HepG2 (cell line): ENCODE measurements around the gene ZNF75A. TPM values are rescaled to one million over a fixed set of nuclear protein-coding genes. Genes with fewer than 3 reads are reported as not detected.

Experiments used
- ADNP ChIP-seq: sonication (generic); formaldehyde crosslinking; IDR thresholded peaks from 2 replicates; pipeline ENCODE4 v1.4.0; 2020; ENCODE audit warnings: missing genetic modification reagents
- DNMT3B ChIP-seq: conservative IDR thresholded peaks from 2 replicates; pipeline ENCODE4 v1.6.1; 2016; ENCODE audit warnings: missing biosample characterization, control low read depth
- E2F1 ChIP-seq: sonication (generic); formaldehyde crosslinking; IDR thresholded peaks from 2 replicates; pipeline ENCODE4 v1.5.0; 2020; ENCODE audit warnings: missing genetic modification reagents
- E2F5 ChIP-seq: sonication (generic); formaldehyde crosslinking; conservative IDR thresholded peaks from 2 replicates; pipeline ENCODE4 v1.4.0; 2020; ENCODE audit warnings: missing genetic modification reagents
- HNRNPUL1 ChIP-seq: fragments of 200-400 bp; formaldehyde crosslinking; IDR thresholded peaks from 2 replicates; pipeline ENCODE4 v1.6.1; 2017; ENCODE audit warnings: low read depth, mild to moderate bottlenecking, low read length, moderate library complexity
- HOXA3 ChIP-seq: sonication (generic); formaldehyde crosslinking; IDR thresholded peaks from 2 replicates; pipeline ENCODE4 v1.5.0; 2020; ENCODE audit warnings: missing genetic modification reagents
- KAT2B ChIP-seq: fragments of 150-350 bp; IDR thresholded peaks from 2 replicates; pipeline ENCODE4 v1.6.1; 2014; ENCODE audit warnings: low read depth, low read length, borderline replicate concordance
- MYPOP ChIP-seq: sonication (generic); formaldehyde crosslinking; IDR thresholded peaks from 2 replicates; pipeline ENCODE4 v1.8.1; 2023; ENCODE audit warnings: mild to moderate bottlenecking, moderate library complexity, missing genetic modification reagents
- NBN ChIP-seq: fragments of 450-650 bp; conservative IDR thresholded peaks from 2 replicates; pipeline ENCODE4 v1.6.1; 2017
- NFIC ChIP-seq: IDR thresholded peaks from 2 replicates; pipeline ENCODE4 v1.6.1; 2012; ENCODE audit warnings: mild to moderate bottlenecking, low read length, inconsistent platforms
- NFRKB ChIP-seq: fragments of 450-650 bp; IDR thresholded peaks from 2 replicates; pipeline ENCODE4 v1.6.1; 2017
- POGK ChIP-seq: sonication (generic); formaldehyde crosslinking; conservative IDR thresholded peaks from 2 replicates; pipeline ENCODE4 v1.8.0; 2022; ENCODE audit warnings: mild to moderate bottlenecking, moderate library complexity, missing genetic modification reagents
- PRDM4 ChIP-seq: sonication (generic); formaldehyde crosslinking; IDR thresholded peaks from 2 replicates; pipeline ENCODE4 v1.9.0; 2021; ENCODE audit warnings: missing genetic modification reagents, borderline replicate concordance
- U2AF1 ChIP-seq: fragments of 200-400 bp; formaldehyde crosslinking; optimal IDR thresholded peaks from 2 replicates; pipeline ENCODE3; 2017; ENCODE audit warnings: mild to moderate bottlenecking, low read depth, low read length
- YEATS2 ChIP-seq: sonication (generic); formaldehyde crosslinking; IDR thresholded peaks from 2 replicates; pipeline ENCODE4 v1.4.0; 2020; ENCODE audit warnings: missing genetic modification reagents, borderline replicate concordance
- ZFP62 ChIP-seq: sonication (generic); formaldehyde crosslinking; IDR thresholded peaks from 2 replicates; pipeline ENCODE4 v1.4.0; 2020; ENCODE audit warnings: missing genetic modification reagents
- ZMYM4 ChIP-seq: sonication (generic); formaldehyde crosslinking; IDR thresholded peaks from 2 replicates; pipeline ENCODE4 v1.8.1; 2023; ENCODE audit warnings: mild to moderate bottlenecking, missing genetic modification reagents
- ZNF124 ChIP-seq: sonication (generic); formaldehyde crosslinking; IDR thresholded peaks from 2 replicates; pipeline ENCODE4 v1.4.0; 2020; ENCODE audit warnings: missing genetic modification reagents
- ZNF256 ChIP-seq: sonication (generic); formaldehyde crosslinking; conservative IDR thresholded peaks from 2 replicates; pipeline ENCODE4 v1.4.0; 2020; ENCODE audit warnings: missing genetic modification reagents
- ZNF558 ChIP-seq: sonication (generic); formaldehyde crosslinking; IDR thresholded peaks from 2 replicates; pipeline ENCODE4 v1.9.0; 2022; ENCODE audit warnings: mild to moderate bottlenecking, missing genetic modification reagents, borderline replicate concordance
- ZNF616 ChIP-seq: sonication (generic); formaldehyde crosslinking; IDR thresholded peaks from 2 replicates; pipeline ENCODE4 v1.5.0; 2020; ENCODE audit warnings: low read depth, mild to moderate bottlenecking, missing genetic modification reagents
- ZNF784 ChIP-seq: sonication (generic); formaldehyde crosslinking; IDR thresholded peaks from 2 replicates; pipeline ENCODE4 v1.5.1; 2020; ENCODE audit warnings: missing genetic modification reagents, mild to moderate bottlenecking, borderline replicate concordance
- polyA plus RNA-seq, 8 experiments: library from polyadenylated mRNA; depleted of rRNA in 3 of 8; stranded (reverse) in 7 of 8; unstranded in 1 of 8; fragments of >200 nt; fragmentation: Illumina TruSeq in 4 of 8; extraction: Trizol in 4 of 8; gene quantifications; 2 replicates each; pipeline versions ENCODE4 v1.2.1 to v1.2.3, GENCODE V29; 2011 to 2016; ENCODE audit warnings: low read depth in 4 of 8, missing spikeins in 1 of 8, mixed read lengths in 1 of 8; ENCODE audit not compliant: insufficient read depth in 1 of 8
- total RNA-seq, 5 experiments: library from RNA; depleted of rRNA; stranded (reverse); fragments of >200 nt; fragmentation: Illumina TruSeq; extraction: Trizol; gene quantifications; 2 replicates each; pipeline ENCODE4 v1.2.3, GENCODE V29; 2016; ENCODE audit warnings: low read depth in 1 of 5

ZNF75A gene
- total and polyA plus RNA-seq, 2 of the 13 experiments (the other 11 are each of a cell fraction or from before 2014, with no cell fraction given): 1.4 to 2.1 TPM

GRCh38 chr16:3282730-3283542 is 22.4 kb upstream of the ZNF75A start, which contains the start of gene ZNF263 (continued):
- TF ChIP-seq PRDM4 (CRISPR knock-in tag) (no peak), HOXA3 (peak; percentile 63; the same call in 1 of the 2 replicates), POGK (CRISPR knock-in tag) (peak; percentile 39; the same call in 1 of the 2 replicates), E2F1 (CRISPR knock-in tag) (peak; percentile 64; the same call in 1 of the 2 replicates), ZNF784 (CRISPR knock-in tag) (no peak), KAT2B (no peak), ADNP (CRISPR knock-in tag) (no peak), ZFP62 (no peak), ZNF256 (0 out of 2 replicates have a peak, but pooled peaks have one; percentile 50), E2F5 (CRISPR knock-in tag) (no peak), YEATS2 (peak; percentile 90), ZNF616 (CRISPR knock-in tag) (no peak), U2AF1 (no peak), NBN (no peak), DNMT3B (CRISPR knock-in tag) (no peak; the same call in 1 of the 2 replicates), NFRKB (no peak), ZNF124 (no peak; the same call in 1 of the 2 replicates), ZNF558 (CRISPR knock-in tag) (no peak; the same call in 1 of the 2 replicates), ZMYM4 (CRISPR knock-in tag) (peak; percentile 38), HNRNPUL1 (no peak), MYPOP (no peak), NFIC (no peak; the same call in 1 of the 2 replicates)
